OCI-LY3 (cell line): Measurements from ENCODE around the gene COL1A1.
A peak's percentile ranks its signal among the peaks of the same experiment; 100 is the strongest.

Experiments
- H2AFZ ChIP-seq: fragments of 200-600, 300-600 bp; shearing (Covaris generic); 2 replicates; pipeline ENCODE4 v1.6.0; 2014; ENCODE audit warnings: antibody characterized with exemption, low read depth, low read length
- H3K27ac ChIP-seq: fragments of 200-600, 300-600 bp; sonication (generic); 2 replicates; pipeline ENCODE4 v1.5.1; 2014; ENCODE audit warnings: mild to moderate bottlenecking, low read length, moderate library complexity, mixed read lengths
- H3K27me3 ChIP-seq: fragments of 200-600, 300-600 bp; sonication (generic); 2 replicates; pipeline ENCODE4 v1.6.1; 2014; ENCODE audit warnings: low read depth, low read length, mixed read lengths
- H3K36me3 ChIP-seq: fragments of 200-600, 300-600 bp; sonication (generic); replicated peaks from 2 replicates; pipeline ENCODE3; 2014; ENCODE audit warnings: low read depth, low read length, mixed read lengths
- H3K4me1 ChIP-seq: fragments of 300-600, 200-600 bp; sonication (generic); 2 replicates; pipeline ENCODE4 v1.6.1; 2014; ENCODE audit warnings: low read length, mixed read lengths
- H3K4me2 ChIP-seq: fragments of 200-600, 300-600 bp; sonication (generic); 2 replicates; pipeline ENCODE4 v1.6.1; 2014; ENCODE audit warnings: low read length, mixed read lengths
- H3K4me3 ChIP-seq: fragments of 300-600, 200-600 bp; sonication (generic); 2 replicates; pipeline ENCODE4 v1.5.1; 2014; ENCODE audit warnings: antibody characterized with exemption, mild to moderate bottlenecking, low read length, moderate library complexity
- H3K79me2 ChIP-seq: fragments of 300-600, 200-600 bp; shearing (Covaris generic); 2 replicates; pipeline ENCODE4 v1.6.1; 2014; ENCODE audit warnings: mild to moderate bottlenecking, low read length, mixed read lengths
- H3K9ac ChIP-seq: fragments of 300-600, 200-600 bp; shearing (Covaris generic); 2 replicates; pipeline ENCODE4 v1.6.0; 2014; ENCODE audit warnings: mild to moderate bottlenecking, low read length, moderate library complexity
- H3K9me3 ChIP-seq: fragments of 200-600, 300-600 bp; shearing (Covaris generic); 2 replicates; pipeline ENCODE4 v1.6.1; 2014; ENCODE audit warnings: low read length, mixed read lengths; ENCODE audit not compliant: insufficient read depth
- H4K20me1 ChIP-seq: fragments of 200-600, 300-600 bp; sonication (generic); 2 replicates; pipeline ENCODE4 v1.6.1; 2016; ENCODE audit warnings: low read length, mixed read lengths; ENCODE audit not compliant: insufficient read depth
- CTCF ChIP-seq: fragments of 200-600, 300-600 bp; sonication (generic); IDR thresholded peaks from 2 replicates; pipeline ENCODE4 v1.5.1; 2014; ENCODE audit warnings: antibody characterized with exemption, low read length, low read depth
- EZH2phosphoT487 ChIP-seq: fragments of 200-600 bp; shearing (Covaris generic); IDR thresholded peaks from 2 replicates; pipeline ENCODE4 v1.6.1; 2018; ENCODE audit warnings: antibody characterized with exemption, mixed run types, low read depth

Gene COL1A1

GRCh38 chr17:50200457-50201275, 765 bp downstream of the COL1A1 start:
- peak overlapping the region; percentile 86 for H3K4me3 ChIP-seq
- H3K9ac ChIP-seq: peak overlapping the region; percentile 62
- H4K20me1 ChIP-seq: no peaks in the 10 kb centered on the region
- no peaks in the 10 kb centered on the region for H3K36me3 ChIP-seq
- peaks cover 18% of the 10 kb centered on the region for H3K4me1 ChIP-seq
- H3K79me2 ChIP-seq: no peaks in the 10 kb centered on the region
- TF ChIP-seq EZH2phosphoT487: no peak
- peak; percentile 100 for TF ChIP-seq CTCF
- H2AFZ ChIP-seq: peak overlapping the region; percentile 71; the same call in 1 of the 2 replicates
- peak overlapping the region; percentile 98 for H3K4me2 ChIP-seq
- no peak overlapping the region for H3K27ac ChIP-seq
- no peaks in the 10 kb centered on the region for H3K9me3 ChIP-seq
- H3K27me3 ChIP-seq: peaks cover 46% of the 10 kb centered on the region

- no peaks in the 10 kb centered on the region for H4K20me1 ChIP-seq
- peak overlapping the region; percentile 71 for H2AFZ ChIP-seq
Observed at GRCh38 chr17:50199803-50200456, 1.5 kb downstream of the COL1A1 start.

GRCh38 chr17:50199211-50199802, 2.1 kb downstream of the COL1A1 start:
- Histone ChIP-seq H3K9me3 (no peaks in the 10 kb centered on the region), H3K9ac (peak overlapping the region; percentile 62), H3K79me2 (no peaks in the 10 kb centered on the region), H3K4me2 (peak overlapping the region; percentile 98), H2AFZ (no peak overlapping the region), H3K4me1 (peaks cover 31% of the 10 kb centered on the region), H3K27me3 (peaks cover 33% of the 10 kb centered on the region), H4K20me1 (no peaks in the 10 kb centered on the region), H3K27ac (no peak overlapping the region), H3K36me3 (no peaks in the 10 kb centered on the region), H3K4me3 (peak overlapping the region; percentile 86)
- TF ChIP-seq EZH2phosphoT487: no peak
- TF ChIP-seq CTCF: no peak

More at GRCh38 chr17:50199803-50200456, 1.5 kb downstream of the COL1A1 start:
- Histone ChIP-seq H3K9ac (peak overlapping the region; percentile 62), H3K9me3 (no peaks in the 10 kb centered on the region), H3K27me3 (peaks cover 39% of the 10 kb centered on the region), H3K27ac (no peak overlapping the region), H3K4me2 (peak overlapping the region; percentile 98), H3K36me3 (no peaks in the 10 kb centered on the region), H3K4me3 (peak overlapping the region; percentile 86), H3K4me1 (peaks cover 26% of the 10 kb centered on the region), H3K79me2 (no peaks in the 10 kb centered on the region)
- TF ChIP-seq CTCF (no peak), EZH2phosphoT487 (no peak)
